NCI-H82 treated with DMSO at 0.1 percent for 48 hours (cell line): ENCODE data around the gene POLE.

Experiments used
- DNase-seq: peaks from one replicate; lab custom pipeline; 2025; ENCODE audit not compliant: unreplicated experiment; lab: John Stamatoyannopoulos, UW

The POLE gene

GRCh38 chr12:132582582-132583410 lies 104.3 kb downstream of the POLE start:
- no peak for DNase-seq

GRCh38 chr12:132582058-132582420 lies 105.1 kb downstream of the POLE start:
- DNase-seq = no peak

GRCh38 chr12:132581348-132582057 lies 105.6 kb downstream of the POLE start:
- no peak for DNase-seq

DNA sequence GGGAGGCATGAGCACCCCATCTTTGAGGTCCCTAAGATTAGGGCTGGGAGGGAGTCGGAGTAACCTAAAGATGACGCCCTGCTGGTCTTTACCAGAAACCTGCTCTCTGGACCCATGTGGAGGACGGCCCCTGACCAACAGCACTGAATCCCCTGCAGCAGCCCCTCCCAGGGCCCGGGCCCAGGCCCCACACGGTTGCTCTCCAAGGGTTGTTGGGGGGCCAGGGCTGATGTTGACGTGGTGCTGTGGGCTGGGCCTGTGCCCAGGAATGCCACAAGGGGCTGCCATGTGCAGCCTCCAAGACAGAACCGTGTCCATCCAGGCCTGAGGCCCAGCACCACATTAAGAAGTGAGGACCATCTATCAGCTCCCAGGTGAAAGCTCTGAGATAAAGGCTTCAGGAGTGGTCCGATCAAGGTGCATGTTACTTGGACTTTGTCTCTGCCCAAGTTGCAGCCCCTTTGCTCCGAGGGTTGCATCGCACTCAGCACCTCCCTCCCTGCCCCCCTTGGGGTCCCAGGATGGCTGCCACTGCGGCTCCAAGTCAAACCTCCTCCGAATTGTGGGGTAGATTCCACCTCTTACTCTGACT lies 106.3 kb downstream of the POLE start:
- no peak for DNase-seq

DNA sequence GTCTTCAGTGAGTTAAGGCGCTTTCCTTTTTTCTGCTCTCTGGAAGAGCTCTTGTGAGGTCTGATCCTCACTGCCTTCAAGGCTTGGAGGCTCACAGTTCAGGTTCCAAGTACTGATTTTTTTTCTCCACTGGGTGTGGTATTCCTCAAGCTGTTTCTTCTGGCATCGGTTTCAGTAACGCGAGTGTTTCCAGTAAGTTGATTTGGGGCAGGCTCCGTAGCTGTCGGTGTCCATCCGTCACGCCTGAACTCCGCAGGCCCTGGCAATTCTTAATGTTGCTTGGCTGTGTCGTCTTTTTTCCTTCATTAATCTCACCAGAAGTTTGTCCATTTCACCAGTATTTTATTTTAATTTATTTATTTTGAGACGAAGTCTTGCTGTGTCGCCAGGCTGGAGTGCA lies 107.4 kb downstream of the POLE start:
- DNase-seq = no peak

- DNase-seq = no peak
Observed at GRCh38 chr12:132578826-132579225, 108.3 kb downstream of the POLE start.

- DNase-seq = no peak
Observed at GRCh38 chr12:132578118-132578517, 109.0 kb downstream of the POLE start.

DNA sequence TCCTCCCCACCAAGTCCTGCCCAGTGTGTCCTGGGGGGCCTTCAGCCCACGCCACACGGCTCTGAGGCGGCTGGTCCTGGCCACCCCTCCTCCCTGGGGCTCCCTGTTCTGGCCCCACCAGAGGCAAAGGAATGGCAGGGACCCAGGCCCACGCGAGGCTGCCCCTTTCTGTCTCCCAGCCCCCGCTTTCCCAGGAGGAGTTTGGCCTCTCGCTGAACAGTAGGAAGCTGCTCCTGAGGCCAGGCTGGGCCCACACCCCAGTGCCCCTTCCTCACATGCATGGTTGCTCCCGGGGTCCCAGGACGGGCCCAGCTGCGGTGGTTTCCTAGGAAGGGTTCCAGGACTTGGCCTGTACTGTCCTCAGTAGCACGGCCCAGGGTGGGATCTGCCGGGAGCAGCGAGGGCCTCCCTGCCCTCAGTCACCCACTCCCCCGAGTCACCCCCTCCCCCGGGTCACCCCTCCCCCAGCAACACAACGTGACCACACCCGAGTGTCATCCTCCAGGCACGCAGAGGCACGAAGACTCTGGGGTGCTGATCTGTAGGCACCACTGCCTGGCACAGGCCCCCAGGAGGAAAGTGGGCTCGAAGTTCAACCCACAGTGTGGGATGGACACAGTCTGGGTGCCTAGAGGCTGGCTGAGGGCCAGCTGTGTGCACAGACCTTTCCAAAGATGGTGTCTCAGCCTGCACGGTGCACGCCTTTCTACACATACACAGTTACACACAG lies 109.8 kb downstream of the POLE start:
- DNase-seq = no peak

- no peak for DNase-seq
Observed at GRCh38 chr12:132576701-132577100, 110.4 kb downstream of the POLE start.

- no peak for DNase-seq
Observed at GRCh38 chr12:132575661-132576060, 111.5 kb downstream of the POLE start.

DNA sequence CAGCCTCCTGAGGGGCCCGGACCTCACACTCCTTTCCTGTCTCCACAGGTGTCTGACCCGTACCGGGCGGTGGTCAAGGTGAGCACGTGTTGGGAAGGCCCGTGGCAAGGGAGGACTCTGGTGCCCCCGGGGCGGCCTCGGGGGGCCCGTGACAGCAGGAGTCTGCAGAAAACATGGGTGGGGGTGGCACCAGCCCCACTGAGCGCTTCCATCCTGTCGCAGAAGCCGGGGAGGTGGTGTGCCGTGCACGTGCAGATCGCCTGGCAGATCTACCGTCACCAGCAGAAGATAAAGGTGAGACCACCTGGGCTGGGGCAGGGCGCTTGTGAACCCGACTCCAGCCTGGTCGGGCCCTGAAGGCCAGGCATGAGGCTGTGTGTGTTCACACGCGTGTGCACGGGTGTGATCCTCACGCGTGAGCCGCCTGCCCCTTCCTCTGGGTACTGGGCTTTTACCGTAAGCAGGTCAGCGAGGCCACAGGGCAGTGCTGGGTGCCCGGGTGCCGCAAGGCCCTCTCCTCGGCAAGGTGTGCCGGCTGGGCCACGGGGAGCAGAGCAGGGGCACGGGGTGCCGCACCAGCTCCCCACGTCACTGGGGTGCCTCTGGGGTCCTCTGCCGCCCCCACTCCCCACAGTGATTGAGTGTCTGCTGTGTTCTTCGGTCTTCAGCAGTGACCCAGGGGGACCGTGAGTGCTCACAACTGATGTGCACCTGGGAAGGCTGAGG lies 112.7 kb downstream of the POLE start:
- DNase-seq = no peak
